RPMI8226 (cell line): ENCODE results near the gene USP6.
"Not testable (repeated sequence)": the region's sequence is repeated elsewhere in the genome, so short reads cannot be mapped to it uniquely, and the experiment has no call there.

ENCODE experiments used
- DNase-seq: peaks from one replicate; pipeline ENCODE4 v3.0.0-alpha.2; 2015

The USP6 gene

GRCh38 chr17:5200360-5200759 is 84.5 kb downstream of the USP6 start:
- DNase-seq: no peak

GRCh38 chr17:5201011-5201410 is 85.2 kb downstream of the USP6 start:
- DNase-seq: no peak

GRCh38 chr17:5203178-5203907 is 87.5 kb downstream of the USP6 start:
- DNase-seq: no peak

- DNase-seq: no peak
Observed at GRCh38 chr17:5203908-5204294, 88.1 kb downstream of the USP6 start.

GRCh38 chr17:5209396-5209795 is 93.6 kb downstream of the USP6 start:
- no peak for DNase-seq

- no peak for DNase-seq
Observed at GRCh38 chr17:5210091-5210490, 94.3 kb downstream of the USP6 start.

- no peak for DNase-seq
Observed at GRCh38 chr17:5210614-5211252, 94.9 kb downstream of the USP6 start.

- no peak for DNase-seq
Observed at GRCh38 chr17:5211458-5211857, 95.6 kb downstream of the USP6 start.

GRCh38 chr17:5217562-5217961 is 101.7 kb downstream of the USP6 start:
- DNase-seq: not testable (repeated sequence)

- DNase-seq: no peak
Observed at GRCh38 chr17:5219536-5219935, 103.7 kb downstream of the USP6 start.

- peak; percentile 14 for DNase-seq
Observed at GRCh38 chr17:5220074-5220473, 104.2 kb downstream of the USP6 start.

- not testable (repeated sequence) for DNase-seq
Observed at GRCh38 chr17:5221912-5222311, 106.1 kb downstream of the USP6 start.
